Measurements from ENCODE around the gene GPR158.

DNA sequence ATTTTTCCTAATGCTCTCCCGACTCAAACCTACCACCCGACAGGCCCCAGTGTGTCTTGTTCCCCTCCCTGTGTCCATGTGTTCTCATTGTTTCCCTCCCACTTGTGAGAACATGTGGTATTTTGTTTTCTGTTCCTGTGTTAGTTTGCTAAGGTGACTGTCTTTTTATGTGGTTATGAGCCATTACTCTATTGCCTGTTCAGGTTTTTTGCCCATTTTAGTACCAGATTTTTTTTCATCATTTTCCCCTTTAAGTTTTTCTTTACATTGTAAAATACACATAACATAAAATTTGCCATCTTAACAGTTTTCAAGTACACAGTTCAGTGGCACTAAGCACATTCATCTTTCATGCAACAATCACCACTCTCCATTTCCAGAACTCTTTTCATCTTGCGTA lies 133.5 kb downstream of the GPR158 start:
- TF ChIP-seq EZH2phosphoT487 (IDR thresholded peaks at IDR 0.05; ENCODE audit: insufficient read depth, low read depth): no peak
- TF ChIP-seq EZH2 (IDR thresholded peaks at IDR 0.05; ENCODE audit: insufficient read depth, poor library complexity, severe bottlenecking): no peak

Measured in GM23248 (cell line).